HG03066 (cell line): ENCODE measurements around the gene PTCH1.

Source experiments
- ATAC-seq: cut with Tn5 transposase; IDR thresholded peaks from one replicate; pipeline ENCODE4 v1.9.1; 2021; ENCODE audit warnings: low read depth; ENCODE audit not compliant: unreplicated experiment

PTCH1 gene

DNA sequence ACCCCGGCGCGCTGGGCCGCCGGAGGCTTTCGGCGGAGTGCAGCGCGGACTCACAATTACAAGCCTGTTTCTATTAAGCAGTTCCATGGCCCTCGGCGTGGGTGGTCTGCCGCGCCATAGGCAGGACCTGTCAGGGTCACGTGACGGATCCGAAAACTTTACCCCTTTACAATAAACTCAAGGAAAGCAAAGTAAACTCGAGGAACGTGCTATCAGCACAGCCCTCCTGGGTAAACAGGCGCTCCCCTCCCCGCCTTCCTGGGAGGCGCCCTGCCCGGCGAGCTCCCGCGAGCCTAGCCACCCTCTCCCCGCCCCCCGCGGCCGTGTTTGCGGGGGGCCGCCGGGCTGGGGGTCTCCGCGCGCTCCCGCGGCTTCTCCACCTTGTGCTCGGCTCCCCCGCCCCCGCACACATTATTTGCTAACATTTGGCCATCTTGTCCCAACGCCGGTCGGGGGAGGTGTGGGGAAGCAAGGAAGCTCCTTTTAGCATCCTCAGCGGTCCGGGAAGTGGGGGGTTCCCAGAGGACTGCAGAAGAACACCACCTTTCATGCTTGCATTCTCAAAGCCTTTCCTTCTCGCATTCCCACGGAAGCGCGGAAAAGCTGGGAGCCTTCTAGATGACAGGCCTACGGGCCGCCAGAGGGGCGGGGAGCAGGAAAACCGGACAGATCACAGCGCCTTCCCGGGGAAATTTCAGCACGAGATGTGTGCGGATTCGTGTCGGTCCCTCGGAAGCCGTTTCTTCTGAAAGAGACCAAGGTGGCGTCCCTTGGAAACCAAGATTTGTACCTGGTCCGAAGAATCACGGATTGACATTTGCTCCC lies at the start of gene PTCH1:
Gene PTCH1, minus strand, starts transcription at position 238 of the 825 bp plus-strand sequence.
- no peak for ATAC-seq

GRCh38 chr9:95565982-95566381 lies 49.2 kb upstream of the PTCH1 start:
- ATAC-seq = no peak

GRCh38 chr9:95561913-95562312 lies 45.1 kb upstream of the PTCH1 start:
- no peak for ATAC-seq

GRCh38 chr9:95557142-95557541 lies 40.4 kb upstream of the PTCH1 start:
- ATAC-seq = no peak

- no peak for ATAC-seq
These were observed 39.8 kb upstream of the PTCH1 start for GRCh38 chr9:95556521-95556920.

- no peak for ATAC-seq
These were observed 36.2 kb upstream of the PTCH1 start for GRCh38 chr9:95552814-95553546.

- ATAC-seq = no peak
These were observed 35.5 kb upstream of the PTCH1 start for GRCh38 chr9:95552255-95552654.

GRCh38 chr9:95551406-95551805 lies 34.6 kb upstream of the PTCH1 start:
- no peak for ATAC-seq

DNA sequence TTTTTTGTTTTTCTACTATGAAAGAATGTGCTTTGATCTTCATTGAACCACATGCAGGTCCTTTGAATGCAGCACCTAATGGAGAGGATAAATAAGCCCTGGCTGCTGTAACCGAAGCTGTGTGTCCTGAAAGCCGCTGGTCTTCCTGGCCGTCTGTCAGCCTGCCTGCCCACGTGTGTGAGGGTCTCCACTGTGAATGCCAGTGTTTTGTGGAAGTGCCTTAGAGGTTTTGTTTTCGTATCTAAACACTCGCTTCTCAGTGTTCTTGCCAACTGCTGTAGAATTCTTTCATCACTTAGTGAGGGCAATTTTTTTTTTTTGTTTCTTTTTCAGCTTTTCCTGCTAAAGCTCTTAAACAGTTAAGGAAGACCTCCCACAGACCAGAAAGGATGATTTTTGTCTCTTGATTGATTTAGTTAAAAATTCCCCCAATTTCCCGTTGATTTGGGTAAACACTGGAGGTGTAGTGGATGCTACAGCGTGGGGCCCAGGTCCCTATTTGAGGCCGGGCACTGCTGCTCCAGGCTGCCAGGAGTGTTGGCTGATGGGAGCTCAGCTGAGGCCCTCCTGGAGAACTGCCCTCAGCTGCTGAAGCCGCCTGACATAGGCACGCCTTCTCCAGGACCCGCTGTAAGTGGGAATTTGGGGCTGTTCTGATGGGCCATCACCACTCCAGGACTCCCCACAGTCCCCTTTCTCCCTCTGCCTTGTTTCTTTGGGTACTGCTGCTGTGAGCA lies 29.2 kb upstream of the PTCH1 start:
- ATAC-seq = no peak

- ATAC-seq = no peak
These were observed 17.4 kb upstream of the PTCH1 start for GRCh38 chr9:95533996-95534680.

GRCh38 chr9:95529910-95530309 lies 13.1 kb upstream of the PTCH1 start:
- no peak for ATAC-seq

DNA sequence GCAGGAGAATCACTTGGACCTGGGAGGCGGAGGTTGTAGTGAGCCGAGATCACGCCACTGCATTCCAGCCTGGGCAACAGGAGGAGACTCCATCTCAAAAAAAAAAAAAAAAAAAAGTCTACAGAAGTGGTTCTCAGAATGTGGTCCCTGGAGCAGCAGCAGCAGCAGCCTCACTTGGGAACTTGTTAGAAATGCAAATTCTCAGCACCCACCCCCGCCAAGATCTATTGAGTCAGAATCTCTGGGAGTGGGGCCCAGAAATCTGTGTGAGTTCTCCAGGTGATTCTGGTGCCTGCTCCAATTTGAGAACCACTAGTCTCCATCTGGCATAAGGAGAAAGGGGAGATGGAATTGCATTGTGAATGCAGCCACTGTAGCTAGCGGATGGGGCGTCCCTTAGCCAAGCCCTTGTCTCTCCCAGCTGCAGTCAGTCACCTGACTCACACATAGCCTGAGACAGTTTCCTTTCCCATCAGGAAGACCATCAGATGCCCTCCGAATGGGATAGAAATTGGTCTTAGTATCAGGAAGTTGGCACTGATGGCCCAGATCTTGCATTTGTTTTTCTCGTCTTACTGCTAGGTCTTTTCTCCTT lies 12.2 kb upstream of the PTCH1 start:
- ATAC-seq = no peak

DNA sequence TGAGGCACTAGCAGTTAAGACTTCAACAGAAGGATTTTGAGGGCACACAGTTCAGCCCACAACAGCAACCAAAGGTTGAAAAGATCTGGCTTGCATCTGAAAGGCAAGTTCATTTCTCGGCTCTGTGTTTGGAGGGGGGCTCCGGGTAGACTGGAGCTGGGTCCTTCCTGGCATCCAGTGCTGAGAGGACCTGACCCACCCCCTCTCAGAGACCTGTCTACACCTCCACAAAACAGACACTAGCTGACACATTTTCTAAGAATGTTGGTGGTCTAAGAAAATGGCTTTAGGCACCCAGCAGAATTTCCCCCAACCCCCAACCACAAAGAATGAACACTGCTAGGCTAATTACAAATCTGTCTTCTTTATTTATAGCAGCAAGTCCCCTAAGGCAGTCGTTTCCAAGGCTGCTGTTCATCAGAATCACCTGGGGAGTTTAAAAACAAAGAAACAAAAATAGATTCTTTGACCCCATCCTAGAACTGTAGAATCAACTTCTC lies 6.2 kb upstream of the PTCH1 start:
- no peak for ATAC-seq

- no peak for ATAC-seq
These were observed 4.9 kb upstream of the PTCH1 start for GRCh38 chr9:95521699-95522098.

DNA sequence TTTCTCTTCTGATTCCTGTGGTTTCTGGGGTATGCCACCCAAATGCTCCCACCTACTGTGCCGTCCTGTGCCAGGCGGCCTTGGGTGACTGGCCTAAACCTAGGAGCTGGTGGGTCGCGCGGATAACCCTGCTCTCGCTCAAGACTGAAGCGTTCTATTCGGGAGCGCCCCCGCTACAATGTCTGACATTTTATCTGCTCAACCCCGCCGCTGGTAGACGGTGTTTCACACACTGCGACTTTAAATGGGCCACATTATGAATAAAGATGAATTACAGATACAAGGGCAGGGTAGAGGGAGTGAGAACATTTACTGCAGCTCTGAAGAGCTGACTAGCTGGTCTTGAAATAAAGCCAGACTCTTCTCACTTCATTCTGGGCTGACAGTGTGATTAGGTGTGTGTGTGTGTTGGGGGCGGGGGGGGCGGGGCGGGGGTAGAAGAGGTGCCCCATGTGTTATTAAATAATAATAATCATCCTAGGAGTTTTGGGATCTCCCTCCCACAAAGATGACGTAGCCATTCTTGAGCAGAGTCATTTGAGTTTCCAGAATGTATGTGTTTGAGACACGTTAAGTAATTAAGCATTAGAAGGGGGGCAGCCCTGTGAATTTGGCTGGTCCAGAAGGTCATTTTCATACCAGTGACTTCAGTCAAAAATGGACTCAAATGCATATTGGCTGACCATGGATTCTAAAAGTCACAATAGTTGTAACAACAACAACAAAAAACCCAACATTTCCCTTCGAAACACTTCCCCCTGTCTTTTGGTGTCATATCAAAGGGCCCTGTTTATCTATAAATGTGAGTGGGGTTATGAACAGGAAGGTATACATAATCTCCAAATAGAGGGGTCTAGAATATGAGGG lies 1.0 kb upstream of the PTCH1 start:
- ATAC-seq = no peak

- no peak for ATAC-seq
These were observed 494 bp downstream of the PTCH1 start for GRCh38 chr9:95516221-95516733.

DNA sequence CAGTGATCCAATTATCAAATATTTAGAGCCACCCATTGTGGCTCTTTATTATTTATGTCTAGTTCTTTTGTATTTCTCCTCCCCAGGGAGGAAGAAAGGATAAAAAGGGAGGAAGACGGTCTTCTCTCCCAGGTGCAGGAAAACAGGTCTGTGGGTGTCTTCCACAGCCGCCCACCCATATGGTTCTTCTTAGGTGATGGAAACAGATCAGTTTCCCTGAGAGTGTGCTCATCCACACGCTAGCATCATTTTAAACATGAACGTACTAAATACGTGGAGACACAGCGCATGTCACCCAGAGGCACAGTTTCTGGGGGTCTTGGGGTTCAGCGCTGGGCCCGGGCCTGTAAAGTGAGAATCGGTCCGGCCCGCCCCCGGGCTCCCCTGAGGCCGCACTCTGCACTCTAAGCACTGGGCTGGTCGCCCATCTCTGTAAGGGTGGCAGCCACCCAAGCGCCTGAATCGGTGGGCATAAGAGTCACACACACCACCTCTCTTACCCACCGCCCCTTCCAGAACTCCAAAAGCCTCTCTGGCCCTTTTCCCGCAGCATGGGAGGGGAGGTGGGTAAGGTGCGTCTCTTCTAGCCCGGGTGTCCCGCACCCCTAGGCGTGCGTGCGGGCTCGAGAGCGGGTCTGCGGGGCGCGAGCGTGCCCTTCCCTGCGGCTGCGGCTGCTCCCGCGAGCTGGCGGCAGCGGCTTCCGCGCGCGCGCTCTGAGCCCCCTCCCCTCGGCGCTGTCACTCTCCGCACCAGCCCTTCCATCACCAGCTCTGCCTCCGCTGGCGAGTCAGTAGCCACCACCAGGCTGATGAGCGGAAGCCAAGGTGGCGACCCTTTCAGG lies 1.3 kb downstream of the PTCH1 start:
- no peak for ATAC-seq

GRCh38 chr9:95514342-95514741 lies 2.4 kb downstream of the PTCH1 start:
- ATAC-seq = no peak
